ENCODE data around the gene GDI2. TPM values are rescaled to one million over a fixed set of nuclear protein-coding genes. Genes with fewer than 3 reads are reported as not detected.

Gene GDI2
- total and polyA plus RNA-seq, 9 of the 15 experiments (the other 6 are each of a cell fraction or from before 2014, with no cell fraction given): 262 to 424 (median 287) TPM

- no peak for ATAC-seq
- no peak for FAIRE-seq
- intact Hi-C loops (cut with micrococcal nuclease): loop anchor here (10.0 kb wide), 1 partner anchor 102 kb away; no protein-coding TSS in a partner anchor
- no peak overlapping the region for H2AFZ ChIP-seq (ENCODE audit: low read depth, low read length)
- no peak for DNase-seq (ENCODE audit: extremely low read depth in 1 of 4, low spot score in 3 of 4)
- H3K9me3 ChIP-seq (replicated peaks; ENCODE audit: control insufficient read depth, insufficient read depth, low read depth, low read length): no peaks in the 10 kb centered on the region
- ChIA-PET POLR2A (interaction anchor here (0.6 to 1.4 kb wide), 3 partner anchors 9 to 20 kb away, joined by 3 to 4 read pairs (median 3); no protein-coding TSS in a partner anchor), CTCF (ENCODE audit: low intra/inter-chr PET ratio) (no interaction called here)
- in situ Hi-C loops (cut with MboI): no loop called here
- 93% methylated on average over 1 of the region's 1 CpG for WGBS (ENCODE audit: insufficient coverage, low coverage, missing lambda C conversion rate)
- H3K79me2 ChIP-seq (ENCODE audit: control insufficient read depth, insufficient read depth, low read length): no peaks in the 10 kb centered on the region; the same call in 2 of the 3 replicates
- no TSS peak for BruUV-seq (replicated peaks)
- no peaks in the 10 kb centered on the region for H3K27me3 ChIP-seq (ENCODE audit: control insufficient read depth in 2 of 2, insufficient read depth in 2 of 2, low read length in 2 of 2)
- no peak overlapping the region for H3K27ac ChIP-seq (ENCODE audit: extremely low read depth, low read depth, low read length)
- no peak overlapping the region for H3K4me2 ChIP-seq (ENCODE audit: insufficient read depth, low read length)
- no peaks in the 10 kb centered on the region for H4K20me1 ChIP-seq (replicated peaks; ENCODE audit: control insufficient read depth, insufficient read depth, low read length)
- H3K9ac ChIP-seq (ENCODE audit: insufficient read depth in 1 of 2, low read depth in 2 of 2, low read length in 2 of 2): no peak overlapping the region
- TF ChIP-seq ZBTB7A (IDR thresholded peaks at IDR 0.05; ENCODE audit: borderline replicate concordance, control insufficient read depth, low read depth, low read length) (no peak), POLR2AphosphoS5 (IDR thresholded peaks at IDR 0.05; ENCODE audit: control insufficient read depth, insufficient read depth, low read depth, low read length) (no peak), ELK1 (CRISPR knock-in tag; IDR thresholded peaks at IDR 0.05) (no peak), ZBTB43 (CRISPR knock-in tag; IDR thresholded peaks at IDR 0.05) (no peak), FOXA3 (CRISPR knock-in tag; conservative IDR thresholded peaks at IDR 0.05 in 1 of 2, IDR thresholded peaks at IDR 0.05 in 1 of 2) (no peak), CBX1 (IDR thresholded peaks at IDR 0.05; ENCODE audit: low read depth) (no peak), LARP7 (IDR thresholded peaks at IDR 0.05) (no peak), NFRKB (IDR thresholded peaks at IDR 0.05; ENCODE audit: low read depth) (no peak), POLR2B (IDR thresholded peaks at IDR 0.05; ENCODE audit: low read depth, partially characterized antibody) (no peak), SAFB2 (IDR thresholded peaks at IDR 0.05; ENCODE audit: borderline replicate concordance, low read depth, low read length, severe bottlenecking) (no peak), HNRNPH1 (optimal IDR thresholded peaks at IDR 0.05; ENCODE audit: low read depth, low read length) (no peak), ATF4 (CRISPR knock-in tag; IDR thresholded peaks at IDR 0.05) (no peak), HDAC3 (IDR thresholded peaks at IDR 0.05; ENCODE audit: borderline replicate concordance, partially characterized antibody) (no peak)
- TF ChIP-seq, protein P1, sequence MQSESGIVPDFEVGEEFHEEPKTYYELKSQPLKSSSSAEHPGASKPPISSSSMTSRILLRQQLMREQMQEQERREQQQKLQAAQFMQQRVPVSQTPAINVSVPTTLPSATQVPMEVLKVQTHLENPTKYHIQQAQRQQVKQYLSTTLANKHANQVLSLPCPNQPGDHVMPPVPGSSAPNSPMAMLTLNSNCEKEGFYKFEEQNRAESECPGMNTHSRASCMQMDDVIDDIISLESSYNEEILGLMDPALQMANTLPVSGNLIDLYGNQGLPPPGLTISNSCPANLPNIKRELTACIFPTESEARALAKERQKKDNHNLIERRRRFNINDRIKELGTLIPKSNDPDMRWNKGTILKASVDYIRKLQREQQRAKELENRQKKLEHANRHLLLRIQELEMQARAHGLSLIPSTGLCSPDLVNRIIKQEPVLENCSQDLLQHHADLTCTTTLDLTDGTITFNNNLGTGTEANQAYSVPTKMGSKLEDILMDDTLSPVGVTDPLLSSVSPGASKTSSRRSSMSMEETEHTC (IDR thresholded peaks at IDR 0.05): no peak
- peaks cover 87% of the 10 kb centered on the region for H3K36me3 ChIP-seq (ENCODE audit: control insufficient read depth, insufficient read depth, low read length)
- no peaks in the 10 kb centered on the region for H3K4me1 ChIP-seq (replicated peaks in 1 of 2; ENCODE audit: control insufficient read depth in 2 of 2, insufficient read depth in 2 of 2, low read length in 2 of 2)
- no peaks in the 10 kb centered on the region for H3K9me1 ChIP-seq (ENCODE audit: control insufficient read depth, insufficient read depth, low read length)
- no peak overlapping the region for H3K4me3 ChIP-seq
Observed at GRCh38 chr10:5736591-5736990, 76.6 kb downstream of the GDI2 start.

All from K562 (cell line).